ENCODE measurements around the gene HOMER1.
"Not testable (repeated sequence)": the region's sequence is repeated elsewhere in the genome, so short reads cannot be mapped to it uniquely, and the experiment has no call there.

Gene HOMER1

DNA sequence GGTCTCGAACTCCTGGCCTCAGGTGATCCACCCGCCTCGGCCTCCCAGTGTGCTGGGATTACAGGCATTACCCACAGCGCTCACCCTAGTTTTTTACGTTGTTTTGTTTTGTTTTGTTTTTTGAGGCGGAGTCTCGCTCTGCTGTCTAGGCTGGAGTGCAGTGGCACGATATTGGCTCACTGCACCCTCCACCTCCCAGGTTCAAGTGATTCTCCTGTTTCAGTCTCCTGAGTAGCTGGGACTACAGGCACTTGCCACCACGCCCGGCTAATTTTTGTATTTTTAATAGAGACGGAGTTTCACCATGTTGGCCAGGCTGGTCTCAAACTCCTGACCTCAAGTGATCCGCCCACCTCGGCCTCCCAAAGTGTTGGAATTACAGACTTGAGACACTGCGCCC, 2.4 kb upstream of the HOMER1 start:
- not testable (repeated sequence) for DNase-seq

DNA sequence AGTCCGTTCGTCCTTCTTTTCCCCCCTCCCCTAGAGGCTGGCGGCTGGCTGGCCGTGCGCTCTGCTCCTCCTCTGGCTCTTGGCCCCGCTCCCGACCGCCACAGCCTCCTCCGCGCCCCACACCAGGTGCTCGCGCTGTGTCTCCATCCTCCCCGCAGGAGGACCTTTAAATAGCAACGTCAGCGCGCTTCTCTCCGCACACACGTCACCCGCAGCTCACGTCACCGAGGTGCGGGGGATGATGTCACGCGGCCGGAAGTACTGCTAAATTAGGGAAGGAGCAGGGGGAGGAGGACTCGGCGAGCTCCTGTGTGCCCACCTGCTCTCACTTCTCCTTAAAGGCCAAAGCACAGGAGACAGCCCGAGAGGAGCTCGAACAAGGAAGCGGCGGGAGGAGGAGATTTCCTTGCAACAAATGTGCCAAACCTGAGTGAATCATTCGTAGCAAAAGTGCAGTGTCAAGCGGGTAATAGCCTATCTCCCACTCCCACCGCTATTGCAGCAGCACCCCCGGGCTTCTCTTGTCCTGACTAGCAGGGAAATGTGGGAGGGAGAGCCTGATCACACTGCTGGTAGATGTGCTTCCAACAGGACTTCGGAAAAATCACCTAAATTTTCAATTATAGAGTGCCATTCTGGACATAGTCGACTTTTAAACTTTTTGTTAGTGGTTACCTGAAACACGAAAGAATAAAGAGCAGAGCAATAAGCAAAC, 614 bp upstream of the HOMER1 start:
- peak; percentile 88 for DNase-seq

DNA sequence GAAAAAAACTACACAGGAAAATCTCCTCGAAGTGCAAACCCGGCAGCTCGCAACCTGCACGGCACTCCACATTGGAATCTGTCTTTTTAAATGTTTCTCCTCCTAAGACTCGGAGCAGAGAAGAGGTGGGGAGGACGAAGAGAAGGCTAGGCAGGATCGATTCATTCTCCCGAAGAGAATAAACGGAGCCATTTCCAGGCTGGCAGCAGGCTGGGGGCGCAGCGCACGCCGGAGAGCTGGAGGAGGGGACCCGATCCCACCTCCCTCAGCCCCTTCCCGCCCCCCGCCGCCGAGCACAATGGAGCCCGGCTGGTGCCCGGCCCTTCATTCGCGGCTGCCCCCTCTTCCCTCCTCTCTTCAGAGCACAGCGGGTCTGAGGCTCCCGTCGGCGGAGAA, 628 bp downstream of the HOMER1 start:
- DNase-seq = no peak

DNA sequence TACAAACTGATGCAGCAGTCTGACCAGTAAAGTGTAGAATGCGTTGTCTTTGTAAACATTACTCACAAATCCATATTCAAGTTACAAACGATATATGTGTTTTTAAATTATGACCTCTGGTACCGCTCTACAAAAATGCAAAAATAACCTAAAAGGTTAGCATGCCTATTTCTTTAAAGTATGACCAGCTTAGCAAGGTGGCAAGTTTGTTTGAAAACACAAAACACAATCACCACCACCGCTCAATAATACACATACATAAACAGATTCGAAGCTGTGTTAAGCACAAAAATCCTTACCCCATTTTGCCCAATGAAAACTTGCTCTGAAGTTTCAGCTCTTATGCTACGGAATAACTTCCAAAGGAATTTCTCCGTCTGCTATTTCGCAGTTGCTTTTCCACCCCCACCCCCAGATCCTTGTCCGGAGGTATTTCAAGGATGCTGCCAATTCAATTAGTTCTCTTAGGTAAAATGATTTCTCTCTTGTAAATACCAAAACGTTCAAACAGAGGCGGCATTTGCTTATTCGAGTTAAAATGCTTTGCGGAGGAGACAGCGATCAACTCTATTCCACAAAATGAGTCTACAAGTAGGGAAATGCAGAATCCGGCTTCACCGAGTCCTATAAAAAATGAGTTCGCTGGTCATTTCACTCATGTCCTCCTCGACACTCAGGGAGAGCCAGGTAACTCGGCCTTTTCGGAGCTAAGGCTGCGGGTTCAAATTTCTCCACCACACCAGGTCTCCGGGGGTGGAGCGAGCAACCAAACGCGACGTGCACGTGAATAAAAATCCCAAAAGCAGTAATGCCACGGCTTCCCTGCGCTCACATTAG, 1.2 kb downstream of the HOMER1 start:
- no peak for DNase-seq

DNA sequence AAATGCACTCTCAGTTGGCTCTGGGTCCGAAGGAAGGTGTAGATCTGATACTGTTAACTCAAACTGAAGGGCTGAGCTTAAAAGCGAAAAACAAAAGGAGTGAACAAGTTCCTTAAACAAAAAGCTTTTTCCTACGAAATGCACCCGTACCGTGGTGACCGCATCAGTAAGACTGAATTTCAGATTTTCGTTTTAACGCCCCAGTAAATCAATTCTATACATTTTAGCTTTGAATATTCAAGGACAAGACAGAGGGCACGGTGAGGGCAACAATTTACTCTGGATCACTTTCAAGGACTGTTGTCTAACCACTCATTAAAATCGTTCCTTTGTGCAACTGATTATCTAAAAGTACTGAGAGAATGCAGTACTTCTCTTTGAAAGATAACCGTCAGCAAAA, 1.9 kb downstream of the HOMER1 start:
- DNase-seq = no peak

GRCh38 chr5:79510638-79511037, 3.3 kb downstream of the HOMER1 start:
- no peak for DNase-seq

GRCh38 chr5:79509244-79509885, 4.6 kb downstream of the HOMER1 start:
- DNase-seq = no peak

- DNase-seq = no peak
These were observed 5.1 kb downstream of the HOMER1 start for GRCh38 chr5:79508794-79509193.

DNA sequence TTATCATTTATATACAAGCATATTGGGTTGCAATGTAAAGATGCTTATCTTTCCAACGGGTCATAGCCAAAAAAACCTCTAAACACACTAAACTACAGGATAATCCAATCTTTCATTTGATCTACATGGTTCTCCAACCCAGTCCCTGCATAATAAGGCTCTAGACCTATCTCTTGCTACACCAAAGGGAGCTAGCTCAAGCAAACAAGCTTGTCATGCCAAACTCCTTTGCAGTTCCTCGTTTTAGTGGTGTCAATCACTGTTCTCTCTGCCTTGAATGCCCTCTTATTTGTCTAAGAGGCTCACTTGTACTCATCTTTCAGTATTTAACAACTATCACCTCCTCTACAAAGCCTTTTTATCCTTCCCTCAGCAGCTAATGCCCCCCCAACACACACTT, 5.6 kb downstream of the HOMER1 start:
- DNase-seq = no peak

GRCh38 chr5:79507251-79508205, 6.4 kb downstream of the HOMER1 start:
- DNase-seq = no peak

DNA sequence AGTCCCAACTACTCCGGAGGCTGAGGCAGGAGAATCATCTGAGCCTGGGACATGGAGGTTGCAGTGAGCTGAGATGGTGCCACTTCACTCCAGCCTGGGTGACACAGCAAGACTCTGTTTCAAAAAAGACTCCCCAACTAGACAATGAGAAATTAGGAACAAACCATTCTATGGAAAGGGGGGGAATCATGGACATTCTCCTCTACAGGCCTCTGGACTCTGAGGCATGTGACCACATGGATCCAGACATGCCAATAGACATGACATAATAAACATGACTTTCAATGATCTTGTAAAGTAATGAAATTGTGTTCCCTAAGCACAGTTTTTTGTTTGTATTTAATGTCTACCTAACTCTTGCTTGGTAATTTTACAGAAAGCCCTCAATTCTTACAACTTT, 8.8 kb downstream of the HOMER1 start:
- no peak for DNase-seq

GRCh38 chr5:79503794-79504495, 10.0 kb downstream of the HOMER1 start:
- no peak for DNase-seq

- DNase-seq = no peak
These were observed 14.2 kb downstream of the HOMER1 start for GRCh38 chr5:79499640-79500273.

DNA sequence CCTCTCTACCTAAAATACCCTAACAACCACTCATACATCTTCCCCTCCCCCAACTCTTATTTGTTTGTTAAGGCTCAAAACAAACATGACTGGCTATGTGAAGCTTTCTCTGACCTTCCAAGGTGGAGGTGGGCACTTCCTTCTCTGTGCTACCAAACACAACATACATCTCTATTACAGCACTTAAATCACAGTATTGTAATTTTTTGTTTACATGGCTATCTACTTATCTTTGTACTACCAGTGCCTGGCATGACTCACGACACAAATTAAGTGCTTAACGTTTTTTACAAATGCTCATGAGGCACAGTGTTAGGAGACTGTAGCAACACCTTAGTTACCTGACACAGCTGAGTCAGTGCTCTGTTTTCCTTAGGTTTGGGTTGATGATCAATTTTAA, 18.6 kb downstream of the HOMER1 start:
- no peak for DNase-seq

- DNase-seq = no peak
These were observed 20.2 kb downstream of the HOMER1 start for GRCh38 chr5:79493596-79494345.

DNA sequence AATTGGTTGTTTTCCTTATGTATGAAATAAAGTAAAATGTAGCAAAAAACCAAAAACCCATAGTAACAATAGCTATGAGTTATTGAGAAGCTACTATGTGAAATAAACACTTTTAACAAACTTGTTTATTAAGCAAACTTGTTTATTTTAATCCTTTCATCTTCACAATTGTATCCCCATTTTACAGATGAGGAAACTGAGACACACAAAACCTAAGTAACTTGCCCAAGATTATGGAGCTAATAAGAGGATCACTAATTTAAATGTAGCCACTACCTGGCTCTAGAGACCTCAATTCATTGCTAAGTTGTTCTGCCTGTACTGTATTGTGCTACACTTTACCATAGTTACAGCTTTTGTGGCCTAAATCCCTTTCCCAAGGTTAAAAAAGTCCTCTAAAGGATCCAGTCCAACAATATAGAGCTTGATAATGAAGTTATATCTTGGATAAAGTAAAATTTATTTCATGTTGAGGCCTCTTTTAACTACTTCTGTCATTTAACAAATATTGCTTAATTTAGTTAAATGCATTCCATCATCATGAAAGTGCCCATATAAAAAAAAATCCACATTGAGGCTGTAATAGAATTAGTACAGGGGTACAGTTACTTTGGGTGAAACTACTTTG, 22.1 kb downstream of the HOMER1 start:
- DNase-seq = no peak

DNA sequence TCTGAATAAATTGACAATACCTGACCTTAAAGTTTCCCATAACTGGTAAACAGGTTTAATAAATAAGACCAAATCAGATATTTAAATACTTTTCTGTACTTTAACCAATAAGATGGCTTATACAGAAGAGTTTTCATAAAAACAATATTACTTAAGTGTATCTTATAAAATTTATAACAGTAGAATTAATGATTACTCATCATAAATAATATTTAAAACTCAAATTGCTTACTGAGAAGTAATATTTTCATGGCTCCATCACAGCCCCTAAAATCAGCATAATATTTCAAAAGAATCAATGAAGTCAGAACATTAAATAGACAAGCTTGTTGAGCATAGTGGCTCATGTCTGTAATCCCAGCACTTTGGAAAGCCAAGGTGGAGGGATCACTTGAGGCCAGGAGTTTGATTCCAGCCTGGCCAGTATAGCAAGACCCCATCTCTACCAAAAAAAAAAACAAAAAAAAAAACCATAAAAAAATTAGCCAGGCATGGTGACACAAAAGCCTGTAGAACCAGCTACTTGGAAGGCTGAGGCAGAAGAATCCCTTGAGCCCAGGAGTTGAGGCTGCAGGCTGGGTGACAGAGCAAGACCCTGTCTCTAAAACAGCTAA, 23.5 kb downstream of the HOMER1 start:
- DNase-seq = no peak

DNA sequence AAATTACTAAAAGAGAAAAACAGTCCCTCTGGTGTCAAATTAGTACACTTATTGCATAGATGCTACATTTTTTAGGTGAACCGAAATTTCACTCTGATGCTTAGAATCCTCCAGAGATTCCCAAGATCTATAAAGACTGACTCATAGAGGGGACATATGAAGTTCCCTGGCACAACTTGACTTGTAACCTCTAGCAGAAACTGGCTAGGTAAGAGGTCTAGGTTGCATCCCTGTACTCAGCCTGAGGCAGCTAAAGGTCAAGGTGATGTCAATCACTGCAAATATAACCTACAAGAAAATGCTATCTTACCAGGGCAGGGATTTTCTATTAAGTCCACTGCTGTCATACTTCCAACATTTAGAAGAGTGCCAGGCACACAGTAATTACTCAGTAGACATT, 24.2 kb downstream of the HOMER1 start:
- no peak for DNase-seq

DNA sequence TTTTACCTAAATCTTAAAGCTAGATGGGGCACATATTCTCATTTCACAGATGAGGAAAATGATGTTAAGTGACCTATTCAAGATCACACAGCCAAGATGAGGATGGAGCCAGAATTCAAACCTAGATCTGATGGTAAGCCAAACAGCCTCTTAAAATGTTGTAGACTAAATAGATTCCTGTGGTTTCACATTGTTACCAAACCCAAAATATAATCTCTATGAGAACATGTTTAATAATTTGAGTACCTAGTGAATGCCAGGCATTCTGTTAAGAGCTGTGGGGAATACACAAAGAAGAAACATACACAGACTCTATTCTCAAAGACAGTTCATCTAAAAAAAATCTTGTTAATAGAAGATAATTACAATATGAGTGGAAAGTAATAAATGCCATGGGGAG, 25.2 kb downstream of the HOMER1 start:
- no peak for DNase-seq

GRCh38 chr5:79488058-79488457, 25.9 kb downstream of the HOMER1 start:
- DNase-seq = no peak

All from stimulated activated CD4-positive, alpha-beta T cell treated with anti-CD3 and anti-CD28 coated beads, Interleukin-4, amount 100 ng/mL, for 24 hours (primary cell).